Measurements from ENCODE around the gene NR1H4. TPM values are rescaled to one million over a fixed set of nuclear protein-coding genes. Genes with fewer than 3 reads are reported as not detected.
"Not testable (repeated sequence)": the region's sequence is repeated elsewhere in the genome, so short reads cannot be mapped to it uniquely, and the experiment has no call there.

Gene NR1H4
- polyA plus RNA-seq, 12 donors = 0.09 to 6.7 (median 0.19) TPM; not detected in 6

DNA sequence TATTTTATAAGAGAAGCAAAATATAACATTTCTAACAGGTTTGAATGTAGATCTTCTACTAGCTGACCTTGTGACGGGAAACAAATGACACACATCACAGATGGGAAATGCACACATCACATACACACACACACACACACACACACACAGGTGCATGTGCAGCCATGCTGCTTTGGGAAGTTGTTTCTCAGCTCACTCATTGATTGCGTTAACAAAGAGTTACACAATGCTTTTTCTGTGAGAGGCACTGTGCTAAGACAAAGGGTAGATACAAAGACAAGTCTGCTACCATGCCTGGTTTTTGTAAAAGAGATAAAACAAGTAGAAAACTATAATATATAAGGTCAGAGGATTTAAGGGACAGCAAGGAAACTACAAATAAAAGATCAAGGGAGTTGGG is 1.3 kb upstream of the NR1H4 start:
- no peak for DNase-seq

DNA sequence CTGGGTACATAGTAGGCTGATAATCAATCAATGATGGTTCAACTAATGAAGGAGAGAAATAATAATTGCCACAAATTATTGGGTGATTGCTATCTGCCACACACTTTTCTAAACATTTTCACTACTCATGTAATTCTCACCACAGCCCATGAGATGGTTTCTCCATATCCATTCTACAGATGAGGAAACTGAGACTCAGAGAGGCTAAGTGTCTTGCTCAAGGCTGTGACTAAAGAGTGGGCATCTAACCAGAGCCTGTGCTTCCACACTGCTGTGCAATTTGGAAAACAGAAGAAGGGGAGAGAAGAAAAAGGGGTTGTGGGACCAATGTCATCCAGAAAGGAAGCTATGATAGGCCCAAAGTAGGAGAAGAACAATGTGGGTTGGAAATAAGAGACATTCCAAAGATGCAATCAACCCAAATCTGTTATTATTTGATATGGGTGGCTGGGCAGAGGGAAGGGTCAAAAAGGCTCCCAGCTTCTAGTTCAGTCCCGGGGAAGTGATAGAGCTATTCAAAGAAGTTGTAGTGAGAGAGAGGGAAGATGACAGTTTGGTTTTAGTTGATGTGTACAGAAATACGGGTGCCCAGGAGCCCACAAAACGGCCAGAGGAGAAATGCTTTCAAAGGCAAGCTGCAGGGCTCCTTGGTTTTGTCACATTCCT is 483 bp upstream of the NR1H4 start:
- no peak for DNase-seq

DNA sequence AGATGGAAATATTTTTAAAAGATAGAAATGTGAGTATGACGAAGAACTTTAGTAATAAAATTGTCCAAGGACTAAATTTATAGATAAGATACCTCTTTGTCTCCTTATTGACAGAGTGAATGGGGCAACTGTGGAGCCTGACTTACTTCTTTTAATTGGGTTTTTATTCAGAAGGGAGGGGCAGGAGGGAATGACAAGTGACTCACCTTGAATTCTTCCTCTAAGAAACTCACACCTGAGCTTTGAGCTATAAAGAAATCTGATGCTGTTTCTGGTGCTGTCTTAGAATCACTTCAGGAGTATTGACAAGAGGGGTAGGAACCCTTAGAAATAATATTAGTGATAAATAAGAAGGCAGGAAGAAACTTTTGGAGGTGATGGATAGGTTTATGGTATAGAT is 951 bp downstream of the NR1H4 start:
- no peak for DNase-seq

DNA sequence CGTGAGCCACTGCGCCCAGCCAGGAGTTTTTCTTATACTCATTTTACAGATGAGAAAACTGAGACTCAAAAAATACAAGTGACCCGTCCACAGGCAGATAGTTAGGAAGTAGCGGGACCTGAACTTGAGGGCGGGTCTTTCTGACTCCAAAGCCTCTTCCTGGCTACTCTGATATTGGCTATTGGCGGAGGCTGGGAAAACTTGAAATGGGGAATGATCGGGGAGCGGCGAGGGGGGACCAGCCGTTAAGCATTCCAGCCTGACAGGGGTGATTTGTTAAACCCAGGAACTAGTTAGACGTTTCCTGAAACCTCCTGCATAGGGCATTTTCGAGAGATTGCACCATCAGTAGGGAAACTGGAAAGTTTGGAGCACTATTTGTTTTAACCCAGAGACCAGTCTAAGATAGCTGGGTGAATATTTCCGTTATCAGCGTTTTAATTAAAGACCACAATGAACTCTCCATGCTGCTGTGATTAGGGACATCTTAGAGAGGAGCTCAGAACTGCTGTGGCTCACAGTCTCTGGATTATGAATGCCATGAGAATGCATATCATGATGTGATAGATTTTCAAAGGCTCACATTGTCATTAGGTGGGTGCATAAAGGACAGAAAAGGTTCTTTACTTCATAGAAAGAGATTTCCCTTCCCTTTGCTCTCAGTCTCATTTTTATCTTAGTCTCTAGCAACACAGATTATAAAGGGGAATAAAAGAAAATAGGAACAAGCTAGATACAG is 2.5 kb downstream of the NR1H4 start:
- no peak for DNase-seq

DNA sequence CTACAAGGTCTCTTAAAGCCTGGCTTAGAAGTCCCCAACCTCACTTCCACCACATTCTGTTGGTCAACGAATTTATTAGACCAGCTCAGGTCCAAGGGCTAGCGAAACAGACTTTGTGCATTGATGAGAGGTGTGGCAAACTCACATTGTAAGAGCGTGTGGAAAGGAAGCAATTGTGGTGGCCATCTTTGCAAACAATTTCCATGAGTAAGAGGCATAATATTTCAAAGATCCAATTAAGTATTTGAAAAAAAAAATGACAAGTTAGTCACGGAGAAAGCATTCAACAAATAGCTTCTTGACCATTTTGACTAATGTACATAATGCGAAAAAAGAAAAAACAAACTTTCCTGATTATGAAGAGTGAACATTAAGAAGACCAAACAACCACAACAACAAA is 7.4 kb downstream of the NR1H4 start:
- DNase-seq = no peak

DNA sequence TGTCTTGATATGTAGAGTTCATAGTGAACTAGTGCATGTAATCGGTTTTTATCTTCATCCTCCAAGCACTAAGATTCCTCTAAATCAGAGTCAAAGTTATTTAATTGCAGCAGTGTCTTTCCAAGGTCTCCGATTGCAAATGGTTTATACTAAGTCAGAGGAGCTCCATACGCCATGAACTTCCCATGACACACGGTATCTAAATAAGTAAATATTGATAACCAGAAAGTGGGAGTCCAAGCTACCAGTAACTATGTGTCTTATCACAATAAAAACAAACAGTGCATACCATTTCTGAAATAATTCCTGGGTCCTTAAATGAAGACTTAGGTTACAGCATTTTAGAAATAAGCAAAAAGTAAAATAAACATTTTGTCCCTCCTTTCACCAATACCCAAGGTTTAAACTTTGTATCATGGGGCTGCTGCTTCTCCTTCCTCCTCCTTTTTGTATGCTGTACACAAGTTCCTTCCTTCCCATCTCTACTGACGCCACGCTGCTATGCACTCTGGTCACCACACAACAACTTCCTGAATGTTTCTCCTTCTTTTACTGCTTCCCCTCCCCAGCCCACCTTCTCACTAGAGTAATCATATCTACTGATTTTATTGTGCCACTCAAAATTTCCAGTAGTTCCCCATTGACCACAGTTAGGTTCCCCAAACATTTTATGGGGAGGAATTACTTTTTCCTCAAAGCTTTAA is 10.7 kb downstream of the NR1H4 start:
- no peak for DNase-seq

DNA sequence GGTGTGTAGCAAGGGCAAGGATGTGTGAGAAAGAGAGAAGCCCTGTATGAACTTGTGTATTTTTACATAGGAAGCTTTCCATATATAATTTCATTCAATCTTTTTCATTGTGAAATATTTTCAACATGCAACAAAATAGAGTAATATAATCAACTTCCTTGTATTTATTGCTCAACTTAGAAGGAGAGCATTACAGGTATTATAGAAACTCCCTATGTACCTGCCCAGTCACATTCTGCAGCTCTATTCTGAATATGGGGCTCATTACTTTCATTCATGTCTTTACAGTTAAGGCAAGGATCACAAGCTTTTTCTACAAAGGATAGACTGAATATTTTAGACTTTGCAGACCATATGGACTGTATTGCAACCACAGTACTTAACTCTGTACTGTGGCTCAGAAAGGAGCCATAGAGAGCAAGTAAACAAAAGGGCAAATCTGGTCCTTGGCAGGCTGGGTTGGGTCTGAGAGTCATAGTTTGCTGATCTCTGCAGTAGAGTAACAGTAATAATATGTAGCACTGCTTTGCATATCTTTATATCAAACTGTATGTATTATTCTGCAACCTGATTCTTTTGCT is 11.3 kb downstream of the NR1H4 start:
- DNase-seq = no peak

DNA sequence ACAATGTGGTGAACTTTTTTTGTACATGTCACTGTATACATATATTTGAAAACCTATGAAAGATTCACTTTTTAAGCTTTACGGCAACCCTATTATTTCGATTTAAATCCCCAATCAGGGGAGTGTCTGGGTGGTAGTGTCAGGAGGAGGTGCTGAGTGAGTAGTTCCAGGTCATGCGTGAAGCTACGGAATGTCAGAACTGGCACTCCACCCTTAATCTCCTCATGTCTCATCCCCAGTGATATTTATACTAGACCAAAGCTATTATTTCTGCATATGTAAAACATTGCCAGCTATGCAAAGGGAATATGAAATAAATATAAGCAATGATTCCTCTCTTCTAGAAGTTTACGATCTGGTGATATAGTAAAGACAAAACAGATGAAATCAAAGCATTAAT is 12.3 kb downstream of the NR1H4 start:
- DNase-seq = no peak

DNA sequence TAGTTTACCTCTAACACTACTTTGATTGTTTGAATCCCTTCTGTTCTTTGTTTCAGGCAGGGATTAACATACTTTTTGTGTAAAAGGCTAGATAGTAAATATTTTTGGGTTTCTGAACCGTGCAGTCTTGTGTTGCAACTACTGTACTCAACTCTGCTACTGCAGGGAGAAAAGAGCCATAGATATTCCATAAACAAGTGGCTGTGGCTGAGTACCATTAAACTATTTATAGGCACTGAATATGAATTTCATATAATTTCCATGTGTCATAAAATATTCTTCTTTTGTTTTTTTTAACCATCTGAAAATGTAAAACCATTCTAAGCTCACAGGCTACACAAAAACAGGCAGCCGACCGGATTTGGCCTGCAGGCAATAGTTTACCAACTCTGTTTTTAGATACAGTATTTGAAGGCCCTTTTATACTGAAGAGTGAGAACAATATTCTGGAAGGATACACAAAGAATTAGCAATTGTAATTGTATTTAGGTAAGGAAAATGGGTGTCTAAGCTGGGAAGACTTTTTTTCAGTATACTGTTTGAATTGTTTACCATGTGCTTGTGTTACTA is 15.7 kb downstream of the NR1H4 start:
- peak; percentile 7 for DNase-seq

DNA sequence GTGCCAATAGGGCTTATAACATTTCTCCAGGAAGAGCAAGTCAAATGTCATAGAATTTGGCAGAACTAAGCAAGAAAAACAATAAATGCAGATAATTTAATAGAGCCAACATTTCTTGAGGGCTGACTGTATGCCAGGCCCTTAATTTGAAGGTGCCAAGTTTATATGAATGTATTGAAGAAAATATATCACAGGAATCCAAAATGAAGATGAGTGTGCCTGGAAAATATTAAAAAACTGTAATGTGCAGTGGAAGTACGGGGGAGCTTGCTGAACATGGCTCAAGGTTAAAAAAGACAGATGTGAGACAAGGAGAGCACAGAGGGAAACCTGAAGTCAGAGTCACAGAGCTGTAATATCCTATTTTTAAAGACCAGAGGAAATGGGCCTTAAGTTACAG is 16.4 kb downstream of the NR1H4 start:
- DNase-seq = peak; percentile 32

DNA sequence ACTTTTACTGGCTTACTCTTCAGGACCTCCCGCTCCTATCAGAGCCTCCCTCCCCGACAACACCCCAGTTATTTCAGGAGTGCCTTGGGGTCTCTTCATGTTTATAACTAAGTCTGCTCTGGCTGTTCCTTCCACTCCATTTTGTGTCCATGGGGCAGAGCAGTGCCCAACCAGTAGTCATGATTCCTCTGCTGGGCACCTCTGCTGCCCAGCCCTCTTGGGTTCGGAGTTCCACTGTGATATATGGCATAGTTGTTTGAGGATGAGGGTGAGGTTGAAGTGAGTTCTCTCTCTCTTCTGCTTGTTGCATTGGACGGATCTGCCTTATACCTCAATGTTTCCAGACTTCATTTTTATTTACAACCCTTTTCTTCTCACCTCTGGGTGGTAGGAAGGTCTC is 17.4 kb downstream of the NR1H4 start:
- DNase-seq = no peak

DNA sequence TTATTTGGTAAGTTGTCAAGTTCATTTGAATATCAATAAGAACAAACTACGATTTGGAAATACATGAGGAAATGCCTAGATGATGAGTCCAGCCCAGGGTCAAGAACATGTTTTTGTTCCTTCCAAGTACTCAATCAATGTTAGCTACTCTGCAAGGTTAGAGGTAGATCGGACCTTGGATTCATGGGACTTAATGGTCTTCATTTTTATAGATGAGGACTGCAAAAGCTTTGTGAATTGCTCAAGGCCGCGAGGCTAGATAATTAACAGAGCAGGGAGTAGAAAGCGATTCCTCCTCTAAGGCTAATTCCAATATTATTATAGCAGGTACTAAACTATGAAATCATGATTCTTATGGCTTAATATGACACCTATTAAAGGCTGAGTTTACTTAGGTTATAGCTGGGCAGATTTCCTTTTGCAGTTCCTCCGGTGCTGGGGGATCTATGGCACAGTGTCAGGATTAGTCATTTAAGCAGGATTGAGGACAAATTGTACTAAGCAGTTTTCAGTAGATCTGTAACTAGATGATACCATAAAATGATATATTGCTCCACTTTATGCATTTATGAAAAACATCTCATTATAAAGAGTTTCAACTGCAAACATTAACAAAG is 19.8 kb downstream of the NR1H4 start:
- DNase-seq = no peak

DNA sequence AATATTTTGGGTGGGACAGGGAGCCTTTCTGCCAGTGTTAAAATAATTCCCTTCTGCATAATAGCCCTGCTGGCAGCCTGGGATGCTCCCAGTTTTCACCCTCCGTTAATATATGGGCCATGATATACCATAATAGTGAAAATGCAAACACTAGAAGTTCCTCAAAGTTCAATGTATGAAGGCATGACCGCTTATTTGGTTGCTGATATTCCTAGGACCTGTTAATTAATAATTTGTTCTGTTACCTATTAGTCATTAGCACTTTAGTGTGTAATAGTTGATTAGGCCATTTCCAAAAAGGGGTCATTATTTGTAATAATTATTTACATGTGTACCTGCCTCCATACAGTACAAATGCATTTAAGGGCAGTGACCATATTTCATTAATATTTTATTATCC is 20.4 kb downstream of the NR1H4 start:
- DNase-seq = no peak

DNA sequence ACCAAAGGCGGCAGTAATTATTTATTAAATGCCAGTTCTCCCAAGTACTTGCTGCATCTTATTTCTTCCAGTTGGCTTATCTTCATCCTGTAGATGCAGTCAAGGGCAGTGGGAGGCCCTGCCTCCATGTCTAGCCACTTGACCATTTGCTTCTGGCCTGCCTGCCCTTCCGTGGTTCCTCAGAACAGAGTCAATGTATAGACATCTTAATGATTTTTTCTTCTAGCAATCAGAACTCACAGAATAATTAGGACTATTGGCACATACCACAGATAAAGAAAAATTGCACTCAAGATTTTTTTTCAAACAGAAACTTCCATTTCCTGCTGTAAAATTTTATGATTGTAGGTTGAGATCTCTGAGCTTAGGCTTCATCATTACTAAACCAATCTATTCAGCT is 20.9 kb downstream of the NR1H4 start:
- no peak for DNase-seq

DNA sequence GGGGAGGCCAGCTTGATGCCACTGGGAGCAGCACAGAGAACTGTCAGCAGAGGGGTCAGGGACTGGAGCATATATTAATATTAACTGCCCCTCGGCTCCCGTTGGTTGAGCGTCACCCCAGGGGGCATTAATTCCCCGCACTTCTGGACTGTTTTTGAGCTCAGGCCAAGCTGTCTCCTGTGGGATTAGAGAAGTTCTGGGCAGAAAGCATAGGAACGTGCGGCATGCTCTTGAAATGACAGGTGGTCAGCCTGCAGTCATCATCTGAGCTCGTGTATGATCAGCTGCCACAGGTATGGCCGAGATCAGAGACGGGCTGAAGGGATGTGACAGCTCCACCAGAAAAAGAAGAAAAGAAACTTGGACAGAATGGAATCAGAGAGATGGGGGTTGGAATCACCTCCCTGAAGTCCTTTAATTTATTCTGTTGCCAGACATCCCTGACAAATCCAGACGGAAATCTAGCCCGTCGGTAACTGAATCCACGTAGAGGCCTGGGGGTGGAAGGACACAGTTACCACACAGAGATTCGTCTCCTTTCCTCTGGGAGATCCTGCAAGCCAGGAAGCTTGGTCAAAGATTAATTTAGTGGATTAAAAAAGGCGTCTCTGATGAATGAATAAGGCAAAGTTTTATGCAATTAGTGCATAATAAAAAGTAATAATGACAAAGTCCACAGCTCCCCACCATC is 23.6 kb downstream of the NR1H4 start:
- DNase-seq = no peak

DNA sequence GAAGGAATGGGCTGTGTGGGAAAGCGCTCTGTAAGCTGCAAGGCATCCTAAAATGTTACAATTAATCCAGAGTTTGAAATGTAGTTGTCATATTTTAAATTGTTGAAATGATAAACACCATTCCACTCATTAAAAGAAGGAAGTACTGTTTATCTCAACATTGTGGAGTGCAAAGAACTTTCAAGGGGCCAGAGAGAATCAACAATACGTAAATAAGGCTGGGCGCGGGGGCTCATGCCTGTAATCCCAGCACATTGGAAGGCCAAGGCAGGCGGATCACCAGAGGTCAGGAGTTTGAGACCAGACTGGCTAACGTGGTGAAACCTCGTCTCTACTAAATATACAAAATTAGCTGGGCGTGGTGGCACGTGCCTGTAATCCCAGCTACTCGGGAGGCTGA is 24.5 kb downstream of the NR1H4 start:
- DNase-seq = no peak

DNA sequence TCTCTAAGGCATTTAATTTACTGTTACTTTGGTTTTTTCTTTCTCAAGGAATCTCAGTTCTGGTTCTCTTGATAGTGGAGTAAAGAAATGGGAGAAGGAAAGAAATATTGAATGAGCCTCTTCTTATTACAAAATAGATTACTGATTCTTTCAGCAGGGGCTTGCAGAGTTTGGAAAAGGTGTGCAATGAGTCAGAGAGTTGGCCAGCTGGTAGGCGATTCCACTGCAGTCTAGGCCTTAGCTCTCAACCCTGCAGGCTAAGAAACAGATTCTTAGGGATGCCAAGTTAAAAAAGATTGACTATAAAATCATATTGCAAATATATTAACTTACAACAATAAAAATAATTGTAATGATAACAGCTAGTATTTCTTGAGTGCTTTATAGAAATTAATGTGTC is 25.8 kb downstream of the NR1H4 start:
- no peak for DNase-seq

DNA sequence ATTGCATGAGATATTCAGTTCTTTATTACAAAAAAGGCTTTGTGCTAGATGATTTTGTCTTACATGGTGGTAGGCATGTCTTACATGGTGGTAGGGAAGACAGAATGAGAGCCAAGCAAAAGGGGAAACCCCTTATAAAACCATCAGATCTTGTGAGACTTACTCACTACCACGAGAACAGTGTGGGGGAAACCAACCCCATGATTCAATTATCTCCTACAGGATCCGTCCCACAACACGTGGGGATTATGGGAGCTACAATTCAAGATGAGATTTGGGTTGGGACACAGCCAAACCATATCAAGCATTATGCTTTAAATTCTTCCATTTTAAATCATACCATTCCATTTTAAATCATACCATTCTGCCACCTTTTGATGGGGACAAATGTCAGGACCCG is 29.1 kb downstream of the NR1H4 start:
- not testable (repeated sequence) for DNase-seq

DNA sequence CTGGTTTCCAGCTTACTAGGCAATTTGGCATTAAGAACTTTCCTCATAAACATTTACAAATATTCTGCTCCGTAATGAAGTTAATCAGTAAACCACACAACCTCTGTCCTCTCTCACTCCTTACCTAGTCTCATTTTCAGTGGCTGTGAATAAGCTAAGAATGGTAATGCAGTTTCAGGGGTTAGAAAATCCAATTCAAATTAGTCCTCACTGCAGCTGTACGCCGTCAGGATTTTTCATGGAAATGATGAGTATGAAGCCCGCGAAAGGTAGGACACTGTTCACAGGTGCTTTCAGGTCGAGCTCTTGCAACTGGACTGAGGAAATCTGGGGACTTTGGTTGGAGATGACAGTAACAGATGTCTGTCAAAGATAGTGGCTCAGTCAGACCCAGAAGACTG is 29.6 kb downstream of the NR1H4 start:
- no peak for DNase-seq

DNA sequence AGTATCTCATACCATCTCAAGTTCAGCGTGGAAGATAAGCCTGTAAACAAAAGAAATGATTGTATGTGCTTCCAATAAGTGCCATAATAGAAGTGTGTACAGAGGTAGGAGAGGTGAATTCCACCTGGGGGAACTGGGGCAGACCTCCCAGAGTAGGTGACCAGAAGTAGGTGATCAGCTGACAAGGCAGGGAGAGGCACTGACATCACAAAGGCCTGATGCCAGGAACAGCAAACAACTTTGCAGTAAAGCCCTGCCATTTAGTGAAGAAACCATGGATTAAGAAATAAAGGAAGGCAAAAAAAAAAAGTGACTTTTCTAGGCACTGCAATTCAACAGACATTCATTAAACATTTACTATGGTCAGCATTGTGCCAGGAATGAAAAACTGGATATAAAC is 31.1 kb downstream of the NR1H4 start:
- DNase-seq = no peak

DNA sequence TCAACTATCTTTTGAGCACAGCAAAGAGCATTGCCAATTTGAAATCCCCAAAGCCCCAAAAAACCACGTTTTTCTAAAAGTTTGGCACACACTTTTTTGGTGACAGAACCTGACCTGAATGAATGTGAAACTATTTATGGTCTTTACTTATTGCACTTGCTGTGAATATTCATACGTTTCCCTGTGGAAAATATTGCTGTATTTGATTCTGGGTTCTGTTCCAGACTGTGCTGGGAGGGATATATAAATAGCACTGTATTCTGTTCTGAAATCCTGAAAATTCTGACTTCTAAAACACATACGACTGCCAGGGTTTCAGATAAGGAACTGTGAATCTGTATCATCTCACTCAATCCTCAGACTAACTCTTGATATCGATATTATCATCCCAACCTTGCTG is 35.1 kb downstream of the NR1H4 start:
- DNase-seq = peak; percentile 30

Data from muscle of arm (tissue), 12 donors.